Nephron (organoid): Measurements from ENCODE around the gene SCARB1.

Experiments
- H3K27ac Mint-ChIP-seq, 3 experiments: 2 replicates each; pipeline ENCODE4 v1.8.0; 2020; ENCODE audit warnings: mixed read lengths in 3 of 3, mild to moderate bottlenecking in 2 of 3, moderate library complexity in 1 of 3
- H3K27me3 Mint-ChIP-seq: 2 replicates; pipeline ENCODE4 v1.8.0; 2021; ENCODE audit warnings: low read depth, mild to moderate bottlenecking, moderate library complexity, mixed read lengths
- H3K36me3 Mint-ChIP-seq: 2 replicates; pipeline ENCODE4 v1.8.0; 2020; ENCODE audit warnings: low read depth, mixed read lengths
- H3K4me1 Mint-ChIP-seq: 2 replicates; pipeline ENCODE4 v1.8.0; 2020; ENCODE audit warnings: mixed read lengths
- H3K4me3 Mint-ChIP-seq, 3 experiments: 2 replicates each; pipeline ENCODE4 v1.8.0; 2020; ENCODE audit warnings: mild to moderate bottlenecking in 3 of 3, mixed read lengths in 3 of 3, moderate library complexity in 2 of 3
- H3K9me3 Mint-ChIP-seq: 2 replicates; pipeline ENCODE4 v1.8.0; 2020; ENCODE audit warnings: mixed read lengths
- TF ChIP-seq, protein P1 (sequence below), 3 experiments: fragments of 200-600 bp; sonication (generic); IDR thresholded peaks; one replicate each; pipeline ENCODE4 v1.5.0; 2021; ENCODE audit warnings: antibody characterized with exemption in 3 of 3; ENCODE audit not compliant: unreplicated experiment in 3 of 3

SCARB1 gene

DNA sequence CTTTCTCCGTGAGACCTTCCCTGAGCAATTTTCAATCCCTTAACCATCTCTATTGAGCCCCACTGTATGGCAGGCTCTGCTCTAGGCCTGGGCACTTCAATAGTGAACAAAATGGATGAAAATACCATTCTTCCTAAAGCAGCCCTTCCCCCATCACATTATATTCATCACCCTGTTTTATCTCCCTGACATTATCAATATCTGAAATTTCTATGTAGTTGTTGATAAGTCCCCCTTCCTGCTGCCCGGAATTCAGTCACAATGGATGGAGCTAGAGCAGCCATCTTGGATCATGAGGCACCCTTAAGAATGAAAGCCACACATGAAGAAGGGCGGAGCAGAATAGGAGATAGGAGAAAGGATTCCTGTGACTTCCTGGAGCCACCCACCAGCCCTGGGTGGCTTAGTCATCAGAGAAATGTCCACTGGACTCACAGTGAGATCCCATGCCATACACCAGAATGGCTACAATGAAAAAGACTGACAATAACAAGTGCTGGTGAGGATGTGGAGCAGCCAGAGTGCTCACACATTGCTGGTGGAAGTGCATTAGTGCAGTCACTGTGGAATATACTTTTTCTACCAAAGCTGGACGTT, 33.9 kb downstream of the SCARB1 start:
- Mint-ChIP-seq H3K27ac (peak overlapping the region in 2 of 3 experiments; percentile 85 to 94), H3K4me1 (peaks cover 27% of the 10 kb centered on the region), H3K9me3 (no peaks in the 10 kb centered on the region), H3K4me3 (no peak overlapping the region), H3K27me3 (peaks cover 9% of the 10 kb centered on the region), H3K36me3 (no peaks in the 10 kb centered on the region)
- TF ChIP-seq, protein P1, sequence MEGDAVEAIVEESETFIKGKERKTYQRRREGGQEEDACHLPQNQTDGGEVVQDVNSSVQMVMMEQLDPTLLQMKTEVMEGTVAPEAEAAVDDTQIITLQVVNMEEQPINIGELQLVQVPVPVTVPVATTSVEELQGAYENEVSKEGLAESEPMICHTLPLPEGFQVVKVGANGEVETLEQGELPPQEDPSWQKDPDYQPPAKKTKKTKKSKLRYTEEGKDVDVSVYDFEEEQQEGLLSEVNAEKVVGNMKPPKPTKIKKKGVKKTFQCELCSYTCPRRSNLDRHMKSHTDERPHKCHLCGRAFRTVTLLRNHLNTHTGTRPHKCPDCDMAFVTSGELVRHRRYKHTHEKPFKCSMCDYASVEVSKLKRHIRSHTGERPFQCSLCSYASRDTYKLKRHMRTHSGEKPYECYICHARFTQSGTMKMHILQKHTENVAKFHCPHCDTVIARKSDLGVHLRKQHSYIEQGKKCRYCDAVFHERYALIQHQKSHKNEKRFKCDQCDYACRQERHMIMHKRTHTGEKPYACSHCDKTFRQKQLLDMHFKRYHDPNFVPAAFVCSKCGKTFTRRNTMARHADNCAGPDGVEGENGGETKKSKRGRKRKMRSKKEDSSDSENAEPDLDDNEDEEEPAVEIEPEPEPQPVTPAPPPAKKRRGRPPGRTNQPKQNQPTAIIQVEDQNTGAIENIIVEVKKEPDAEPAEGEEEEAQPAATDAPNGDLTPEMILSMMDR (IDR thresholded peaks at IDR 0.05; ENCODE audit: unreplicated experiment in 3 of 3) = no peak

DNA sequence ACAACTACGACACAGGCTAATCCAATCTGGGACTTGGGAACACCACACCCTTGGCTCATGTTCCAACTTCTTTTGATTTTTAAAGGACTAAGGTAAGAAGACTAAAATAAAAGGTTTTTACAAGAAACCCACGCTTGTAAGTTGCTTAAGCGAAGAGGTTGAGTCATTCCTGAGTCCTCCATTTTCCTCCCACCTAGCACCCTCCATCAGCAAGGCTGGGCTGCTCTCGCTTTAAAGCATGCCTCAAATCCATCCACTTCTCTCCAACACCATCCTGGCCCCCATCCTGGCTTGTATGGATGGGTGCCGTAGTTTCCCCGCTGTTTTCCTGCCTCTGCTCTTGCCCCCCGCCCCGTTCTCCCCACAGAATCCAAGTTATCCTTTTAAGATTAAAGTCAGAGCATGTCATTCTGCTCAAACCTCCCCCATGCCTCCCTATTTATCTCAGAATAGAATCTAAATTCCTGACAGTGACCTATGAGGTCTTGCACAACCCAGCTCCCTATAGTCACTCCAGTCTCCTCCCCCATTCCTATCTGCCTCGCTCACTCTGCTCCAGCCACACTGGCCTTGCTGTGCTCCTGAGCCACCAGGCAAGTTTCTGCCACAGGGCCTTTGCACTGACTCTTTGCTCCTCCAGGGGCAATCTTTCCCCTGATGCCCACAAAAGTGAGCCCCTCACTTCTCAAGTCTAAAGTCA, 34.5 kb downstream of the SCARB1 start:
- TF ChIP-seq, protein P1 (IDR thresholded peaks at IDR 0.05; ENCODE audit: unreplicated experiment in 3 of 3) = no peak
- Mint-ChIP-seq H3K27ac (peak overlapping the region; percentile 79 to 94 (median 85)), H3K4me3 (no peak overlapping the region), H3K9me3 (no peaks in the 10 kb centered on the region), H3K4me1 (peaks cover 27% of the 10 kb centered on the region), H3K36me3 (no peaks in the 10 kb centered on the region), H3K27me3 (peaks cover 9% of the 10 kb centered on the region)

GRCh38 chr12:124828264-124829007, 35.2 kb downstream of the SCARB1 start:
- Mint-ChIP-seq H3K4me1 (peaks cover 22% of the 10 kb centered on the region), H3K27ac (peak overlapping the region; percentile 79 to 94 (median 85)), H3K9me3 (no peaks in the 10 kb centered on the region), H3K36me3 (no peaks in the 10 kb centered on the region), H3K4me3 (no peak overlapping the region), H3K27me3 (peaks cover 4% of the 10 kb centered on the region)
- TF ChIP-seq, protein P1 (IDR thresholded peaks at IDR 0.05; ENCODE audit: unreplicated experiment in 3 of 3) = no peak

DNA sequence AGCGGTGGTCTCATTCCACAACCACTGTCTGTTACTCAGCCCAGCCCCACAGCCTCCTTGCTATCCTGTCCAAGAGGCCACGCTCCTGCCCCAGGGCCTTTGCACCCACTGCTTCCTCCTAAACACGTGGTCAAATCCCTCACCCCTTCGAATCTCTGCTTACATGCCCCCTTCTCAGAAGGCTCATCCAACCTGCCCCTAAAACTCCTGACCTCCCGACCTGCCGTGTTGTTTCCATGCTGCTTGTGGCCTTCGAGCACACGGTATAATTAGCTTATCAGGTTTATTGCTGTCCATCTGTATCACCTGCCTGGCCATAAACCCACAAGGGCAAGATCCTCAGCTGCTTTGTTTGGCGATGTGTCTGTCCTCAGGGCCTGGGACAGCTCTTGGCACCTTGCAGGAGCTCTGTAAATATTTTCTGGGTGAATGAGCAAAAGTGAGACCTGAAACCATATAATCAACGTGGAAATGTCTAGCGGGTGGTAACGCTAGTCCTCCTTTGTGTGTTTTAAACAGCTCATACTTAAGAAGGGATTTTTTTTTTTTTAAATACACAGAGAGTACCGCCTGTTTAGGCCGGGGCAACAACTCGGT, 36.0 kb downstream of the SCARB1 start:
- TF ChIP-seq, protein P1 (IDR thresholded peaks at IDR 0.05; ENCODE audit: unreplicated experiment in 3 of 3) = no peak
- peaks cover 16% of the 10 kb centered on the region for H3K4me1 Mint-ChIP-seq
- peak overlapping the region in 2 of 3 experiments; percentile 20 to 94 for H3K27ac Mint-ChIP-seq
- no peaks in the 10 kb centered on the region for H3K9me3 Mint-ChIP-seq
- H3K27me3 Mint-ChIP-seq = peaks cover 4% of the 10 kb centered on the region
- no peaks in the 10 kb centered on the region for H3K36me3 Mint-ChIP-seq
- H3K4me3 Mint-ChIP-seq = no peak overlapping the region

DNA sequence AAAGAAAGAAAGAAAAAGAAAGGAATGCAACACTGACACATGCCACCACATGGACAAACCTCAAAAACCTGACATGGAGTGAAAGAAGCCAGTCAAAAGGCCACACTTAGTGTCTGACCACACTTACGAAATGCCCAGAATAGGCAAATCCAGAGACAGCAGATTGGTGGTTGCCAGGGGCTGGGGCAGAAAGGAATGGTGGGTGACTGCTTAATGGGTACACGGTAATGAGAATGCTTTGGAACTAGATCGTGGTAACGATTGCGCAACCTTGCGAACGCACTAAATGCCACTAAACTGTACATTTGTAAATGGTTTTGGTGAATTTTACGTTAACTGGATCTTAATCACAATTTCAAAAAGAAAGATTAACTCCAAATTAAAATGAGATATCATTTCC, 39.5 kb downstream of the SCARB1 start:
- Mint-ChIP-seq H3K4me3 (no peak overlapping the region), H3K27me3 (no peaks in the 10 kb centered on the region), H3K4me1 (peaks cover 10% of the 10 kb centered on the region), H3K27ac (no peak overlapping the region), H3K36me3 (no peaks in the 10 kb centered on the region), H3K9me3 (no peaks in the 10 kb centered on the region)
- TF ChIP-seq, protein P1 (IDR thresholded peaks at IDR 0.05; ENCODE audit: unreplicated experiment in 3 of 3) = no peak
